K562 (cell line): Measurements from ENCODE around the gene MARCHF3. TPM values are rescaled to one million over a fixed set of nuclear protein-coding genes. Genes with fewer than 3 reads are reported as not detected.

Source experiments
- ATAC-seq: fragments of 200-7000 bp; cut with Tn5 transposase; 3 replicates; pipeline ENCODE4 v1.9.1; 2020; ENCODE audit warnings: moderate library complexity
- BruUV-seq: library from RNA; stranded (reverse); fragments of 400-500 nt; replicated peaks from 2 replicates; lab custom pipeline; 2021; lab: Mats Ljungman, UMichigan
- CTCF ChIA-PET: fragments of 300-600 bp; formaldehyde crosslinking; extraction: SDS; loops from one replicate; lab custom pipeline; 2021; ENCODE audit warnings: low intra/inter-chr PET ratio; lab: Yijun Ruan, JAX
- POLR2A ChIA-PET: fragments of 300-600, 350-650 bp; sonication (Branson Sonifier 250); formaldehyde crosslinking; extraction: SDS; loops from one replicate; lab custom pipeline; 2021; ENCODE audit warnings: antibody characterized with exemption, inconsistent platforms; lab: Yijun Ruan, JAX
- DNase-seq, 4 experiments: peaks; one replicate each; pipeline versions ENCODE4 v3.0.0 to v3.0.0-alpha.2; 2011 to 2018; ENCODE audit warnings: low spot score in 3 of 4, mixed read lengths in 3 of 4; ENCODE audit errors: extremely low read depth in 1 of 4
- FAIRE-seq: peaks from 2 replicates; lab custom pipeline; 2011; peaks lifted over from hg19 to GRCh38; lab: Jason Lieb, UNC
- H2AFZ ChIP-seq: 2 replicates; pipeline ENCODE4 v1.6.0; 2011; ENCODE audit warnings: low read depth, low read length, control low read depth, inconsistent platforms
- H3K27ac ChIP-seq: fragments of 200-600 bp; 3 replicates; pipeline ENCODE4 v1.8.0; 2011; ENCODE audit warnings: low read depth, mild to moderate bottlenecking, control low read depth, inconsistent platforms, low read length, moderate library complexity, mixed read lengths; ENCODE audit errors: extremely low read depth
- H3K27me3 ChIP-seq, 2 experiments: fragments of 300-600 bp in 1 of 2; 2 replicates in 1 of 2; 3 replicates in 1 of 2; pipeline versions ENCODE4 v1.6.0 to v1.8.0; 2011; ENCODE audit warnings: inconsistent platforms in 2 of 2, low read length in 2 of 2, mild to moderate bottlenecking in 1 of 2, mixed read lengths in 1 of 2, moderate library complexity in 1 of 2; ENCODE audit not compliant: control insufficient read depth in 2 of 2, insufficient read depth in 2 of 2
- H3K36me3 ChIP-seq: fragments of 300-600 bp; 3 replicates; pipeline ENCODE4 v1.8.0; 2011; ENCODE audit warnings: mild to moderate bottlenecking, low read length, inconsistent platforms; ENCODE audit not compliant: control insufficient read depth, insufficient read depth
- H3K4me1 ChIP-seq, 2 experiments: fragments of 200-600 bp in 1 of 2; replicated peaks in 1 of 2; 2 replicates in 1 of 2; 3 replicates in 1 of 2; pipeline versions ENCODE4 v1.5.1 to v1.8.0; 2011; ENCODE audit warnings: inconsistent platforms in 2 of 2, low read length in 2 of 2, mild to moderate bottlenecking in 1 of 2, mixed read lengths in 1 of 2, moderate library complexity in 1 of 2; ENCODE audit not compliant: control insufficient read depth in 2 of 2, insufficient read depth in 2 of 2
- H3K4me2 ChIP-seq: 2 replicates; pipeline ENCODE4 v1.6.1; 2011; ENCODE audit warnings: low read length, control low read depth, inconsistent platforms, mixed read lengths; ENCODE audit not compliant: insufficient read depth
- H3K4me3 ChIP-seq: fragments of 200-600 bp; sonication (generic), shearing (Covaris generic); 2 replicates; pipeline ENCODE4 v1.5.1; 2016; ENCODE audit warnings: control low read depth, inconsistent platforms
- H3K79me2 ChIP-seq: fragments of 200-600 bp; 3 replicates; pipeline ENCODE4 v1.8.0; 2011; ENCODE audit warnings: low read length, inconsistent platforms; ENCODE audit not compliant: control insufficient read depth, insufficient read depth
- H3K9ac ChIP-seq, 2 experiments: 2 replicates each; pipeline versions ENCODE4 v1.6.0 to v1.6.1; 2011; ENCODE audit warnings: low read depth in 2 of 2, low read length in 2 of 2, control low read depth in 1 of 2, inconsistent platforms in 1 of 2, mild to moderate bottlenecking in 1 of 2, mixed read lengths in 1 of 2; ENCODE audit not compliant: insufficient read depth in 1 of 2
- H3K9me1 ChIP-seq: one replicate; pipeline ENCODE4 v1.6.0; 2011; ENCODE audit warnings: inconsistent platforms, mild to moderate bottlenecking, low read length, moderate library complexity; ENCODE audit not compliant: control insufficient read depth, insufficient read depth
- H3K9me3 ChIP-seq: replicated peaks from 2 replicates; pipeline ENCODE4 v1.5.1; 2011; ENCODE audit warnings: low read depth, low read length, inconsistent platforms; ENCODE audit not compliant: control insufficient read depth, insufficient read depth
- H4K20me1 ChIP-seq: replicated peaks from 2 replicates; pipeline ENCODE4 v1.6.1; 2011; ENCODE audit warnings: low read length, inconsistent platforms, mixed read lengths; ENCODE audit not compliant: control insufficient read depth, insufficient read depth
- ATF7 ChIP-seq: fragments of 450-650 bp; IDR thresholded peaks from 2 replicates; pipeline ENCODE4 v1.7.1; 2014; ENCODE audit warnings: mild to moderate bottlenecking, moderate library complexity
- CCAR2 ChIP-seq: fragments of 200-400 bp; formaldehyde crosslinking; IDR thresholded peaks from 2 replicates; pipeline ENCODE4 v1.6.1; 2017; ENCODE audit warnings: mild to moderate bottlenecking, low read depth, low read length
- ESRRB ChIP-seq: fragments of 250-450 bp; sonication (Bioruptor Pico); IDR thresholded peaks from 2 replicates; pipeline ENCODE4 v1.5.0; 2020; ENCODE audit warnings: mild to moderate bottlenecking, moderate library complexity, borderline replicate concordance
- HNRNPLL ChIP-seq: fragments of 200-400 bp; formaldehyde crosslinking; IDR thresholded peaks from 2 replicates; pipeline ENCODE4 v1.6.1; 2017; ENCODE audit warnings: low read length, low read depth, mild to moderate bottlenecking; ENCODE audit not compliant: poor library complexity, severe bottlenecking
- ILK ChIP-seq: fragments of 450-650 bp; IDR thresholded peaks from 2 replicates; pipeline ENCODE4 v1.6.1; 2016; ENCODE audit warnings: missing genetic modification characterization, low read depth, mild to moderate bottlenecking, missing compliant biosample characterization, moderate library complexity, borderline replicate concordance
- MLLT1 ChIP-seq, 2 experiments: fragments of 450-650 bp; IDR thresholded peaks; 2 replicates each; pipeline ENCODE4 v1.6.1; 2016
- SAFB ChIP-seq: fragments of 200-400 bp; formaldehyde crosslinking; IDR thresholded peaks from 2 replicates; pipeline ENCODE4 v1.6.1; 2017; ENCODE audit warnings: low read depth, low read length, borderline replicate concordance
- SIRT6 ChIP-seq: IDR thresholded peaks from one replicate; pipeline ENCODE4 v1.6.1; 2012; ENCODE audit warnings: low read depth, mild to moderate bottlenecking, control low read depth, inconsistent platforms, low read length, moderate library complexity
- SMAD4 ChIP-seq: fragments of 250-450 bp; sonication (Bioruptor Pico); conservative IDR thresholded peaks from 2 replicates; pipeline ENCODE4 v1.8.0; 2021; ENCODE audit warnings: inconsistent platforms, mild to moderate bottlenecking, moderate library complexity
- SP1 ChIP-seq: sonication (generic); formaldehyde crosslinking; IDR thresholded peaks from 2 replicates; pipeline ENCODE4 v1.8.1; 2022; ENCODE audit warnings: mild to moderate bottlenecking, missing genetic modification reagents
- ZNF121 ChIP-seq: sonication (generic); formaldehyde crosslinking; conservative IDR thresholded peaks from 2 replicates; pipeline ENCODE4 v1.8.0; 2022; ENCODE audit warnings: missing genetic modification reagents
- ZNF197 ChIP-seq: fragments of 200-800 bp; sonication (Bioruptor generic); IDR thresholded peaks from 2 replicates; pipeline ENCODE4 v1.6.1; 2016; ENCODE audit warnings: low read depth, missing genetic modification characterization, missing compliant biosample characterization
- ZNF707 ChIP-seq: fragments of 250-450 bp; sonication (Bioruptor Pico); conservative IDR thresholded peaks from 2 replicates; pipeline ENCODE4 v1.8.0; 2022; ENCODE audit warnings: inconsistent platforms, mild to moderate bottlenecking, moderate library complexity
- WGBS: fragments of 100-300 bp; shearing (Covaris generic); methylation state at CpG from one replicate; pipeline ENCODE4 v1.1.6; 2016; ENCODE audit warnings: low coverage, mixed read lengths; ENCODE audit not compliant: insufficient coverage; ENCODE audit errors: missing lambda C conversion rate; 5-methylcytosine and 5-hydroxymethylcytosine counted together
- in situ Hi-C: fragments of 300-500 bp; cut with MboI; formaldehyde crosslinking; loops from 4 replicates; pipeline ENCODE4 v1.15.0; 2018; ENCODE audit warnings: inconsistent platforms, mixed read lengths
- intact Hi-C: fragments of 100-400 bp; cut with micrococcal nuclease; formaldehyde crosslinking; loops from 2 replicates; pipeline ENCODE4 v1.14.2; 2022
- polyA plus RNA-seq, 8 experiments: library from polyadenylated mRNA; depleted of rRNA in 4 of 8; stranded (reverse) in 5 of 8; unstranded in 3 of 8; fragments of >200 nt; fragmentation: Nextera tagmentation in 2 of 8; fragmentation: Illumina TruSeq in 1 of 8; extraction: Ambion mirVana in 2 of 8; extraction: Trizol in 1 of 8; gene quantifications; 2 replicates each; pipeline versions ENCODE4 v1.2.1 to v1.2.3, GENCODE V29; 2011 to 2014; ENCODE audit warnings: inconsistent platforms in 1 of 8, missing spikeins in 1 of 8
- total RNA-seq, 7 experiments: library from RNA; depleted of rRNA in 6 of 7; stranded (reverse); fragments of >200 nt in 6 of 7; fragmentation: Illumina TruSeq in 2 of 7; extraction: Trizol in 2 of 7; gene quantifications; 2 replicates each; pipeline versions ENCODE4 v1.2.1 to v1.2.3, GENCODE V29; 2011 to 2021; ENCODE audit warnings: low replicate concordance in 1 of 7

Gene MARCHF3
- total and polyA plus RNA-seq, 9 of the 15 experiments (the other 6 are each of a cell fraction or from before 2014, with no cell fraction given): 5.6 to 37.4 (median 16.5) TPM

- in situ Hi-C loops: no loop called here
- H3K27me3 ChIP-seq: no peaks in the 10 kb centered on the region
- H3K9me3 ChIP-seq: no peaks in the 10 kb centered on the region
- H3K4me1 ChIP-seq: peaks cover 23 to 31% of the 10 kb centered on the region in 2 experiments
- no peak overlapping the region for H2AFZ ChIP-seq
- ChIA-PET CTCF (no interaction called here), POLR2A (interaction anchor here (1.2 to 1.3 kb wide), 4 partner anchors 26 to 100 kb away, joined by 3 to 4 read pairs (median 4); no protein-coding TSS in a partner anchor)
- intact Hi-C loops: loop anchor here (5.0 kb wide), 1 partner anchor 179 kb away; no protein-coding TSS in a partner anchor
- no peak overlapping the region for H3K27ac ChIP-seq
- 84% methylated on average over 2 of the region's 2 CpGs for WGBS
- H3K9ac ChIP-seq: no peak overlapping the region
- BruUV-seq: no TSS peak
- peaks cover 21% of the 10 kb centered on the region for H4K20me1 ChIP-seq
- no peak overlapping the region for H3K4me2 ChIP-seq
- TF ChIP-seq SIRT6 (no peak), ZNF707 (CRISPR knock-in tag) (no peak), ILK (tag) (no peak), MLLT1 (IDR thresholded peaks at IDR 0.05) (no peak), ZNF121 (no peak), HNRNPLL (no peak), CCAR2 (no peak), ESRRB (CRISPR knock-in tag) (no peak), ZNF197 (no peak), SMAD4 (CRISPR knock-in tag) (no peak), SAFB (no peak), ATF7 (no peak), SP1 (CRISPR knock-in tag) (no peak)
- H3K4me3 ChIP-seq: no peak overlapping the region
- FAIRE-seq (no peak), ATAC-seq (no peak), DNase-seq (no peak)
- H3K79me2 ChIP-seq: peaks cover 90% of the 10 kb centered on the region
- H3K36me3 ChIP-seq: no peaks in the 10 kb centered on the region; the same call in 2 of the 3 replicates
- no peaks in the 10 kb centered on the region for H3K9me1 ChIP-seq
Measured at GRCh38 chr5:127026166-127026565, 4.2 kb downstream of the MARCHF3 start.
